ENCODE results near the gene CIAO2B. TPM values are rescaled to one million over a fixed set of nuclear protein-coding genes. Genes with fewer than 3 reads are reported as not detected.
A peak's percentile ranks its signal among the peaks of the same experiment; 100 is the strongest.

The CIAO2B gene
- total RNA-seq, 4 donors from 2014 or later = 83.1 to 101 (median 95.5) TPM

DNA sequence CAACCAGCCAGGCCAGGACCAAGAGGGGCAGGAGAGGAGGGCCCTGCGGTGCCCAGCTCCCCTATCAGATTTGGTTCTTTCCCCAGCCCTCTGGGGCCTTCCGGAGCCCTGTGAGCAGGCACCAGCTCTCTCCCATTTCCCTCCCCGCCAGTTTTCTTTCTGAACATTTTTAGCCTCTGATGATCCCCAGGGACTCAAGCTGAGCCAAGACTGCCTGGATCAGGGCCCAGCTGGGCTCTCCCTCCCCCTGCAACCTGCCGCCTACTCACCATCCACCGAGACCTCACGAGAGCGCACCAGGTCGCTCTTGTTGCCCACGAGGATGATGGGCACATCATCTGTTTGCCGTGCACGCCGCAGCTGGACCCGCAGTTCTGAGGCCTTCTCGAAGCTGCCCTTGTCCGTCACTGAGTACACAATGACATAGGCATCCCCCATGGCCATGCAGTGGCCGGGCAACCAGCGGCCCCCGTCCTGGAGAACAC, 10.9 kb downstream of the CIAO2B start:
- 42% methylated on average over 16 of the region's 18 CpGs for WGBS
- Histone ChIP-seq H3K9me3 (no peaks in the 10 kb centered on the region), H3K27ac (replicated peaks in 1 of 4) (peak overlapping the region; percentile 92 to 95 (median 93)), H3K4me3 (peak overlapping the region; percentile 72 to 77 (median 74)), H3K36me3 (peaks cover 11 to 26% (median 13%) of the 10 kb centered on the region in 4 donors), H3K27me3 (peaks cover 0 to 3% (median 0%) of the 10 kb centered on the region in 4 donors), H3K4me1 (peaks cover 65 to 96% (median 91%) of the 10 kb centered on the region in 4 donors)
- no peak for TF ChIP-seq CTCF (IDR thresholded peaks at IDR 0.05)
- TF ChIP-seq POLR2AphosphoS5 (IDR thresholded peaks at IDR 0.05) = peak; percentile 69 to 75
- no peak for TF ChIP-seq EP300 (IDR thresholded peaks at IDR 0.05)
- intact Hi-C loops (cut with DNase I) = no loop called here
- DNase-seq (ENCODE audit: extremely low spot score) = no peak

DNA sequence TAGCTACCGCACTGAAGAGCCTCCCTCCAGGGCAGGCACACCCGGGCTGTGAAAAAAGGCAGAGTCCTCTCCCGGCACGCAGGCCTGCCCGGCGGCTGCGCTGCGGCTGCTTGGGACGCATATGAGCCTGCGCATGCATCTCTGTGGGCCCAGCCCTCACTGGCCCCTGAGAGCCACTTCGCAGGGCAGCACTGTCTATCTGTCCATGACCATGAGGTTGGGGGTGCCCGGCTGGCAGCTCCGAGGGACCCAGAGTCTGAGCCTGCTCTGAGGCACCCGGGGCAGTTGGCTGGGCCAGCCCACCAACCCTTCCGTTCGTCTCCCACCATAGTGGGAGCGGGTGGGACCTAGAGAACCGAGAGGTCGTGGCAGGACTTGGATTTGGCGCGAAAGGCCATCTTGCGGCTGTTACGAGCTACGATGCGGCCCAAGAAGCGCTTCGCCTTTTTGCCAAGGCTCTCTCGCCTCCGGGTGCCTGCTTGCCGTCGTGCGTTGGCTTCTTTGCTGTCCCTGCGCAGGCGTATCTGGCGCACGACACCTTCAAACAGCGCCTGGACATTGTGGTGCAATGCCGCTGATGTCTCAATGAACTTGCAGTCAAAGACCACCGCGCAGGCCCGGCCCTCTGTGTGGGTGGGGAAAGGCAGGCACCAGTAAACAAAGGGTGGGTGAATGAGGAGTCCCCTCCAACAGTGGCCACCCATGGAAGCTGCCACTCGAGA, 12.3 kb downstream of the CIAO2B start:
- no peak overlapping the region for H3K4me3 ChIP-seq
- H3K27me3 ChIP-seq = peaks cover 0 to 3% (median 0%) of the 10 kb centered on the region in 4 donors
- TF ChIP-seq CTCF (IDR thresholded peaks at IDR 0.05) = no peak
- no peak for TF ChIP-seq EP300 (IDR thresholded peaks at IDR 0.05)
- TF ChIP-seq POLR2A (IDR thresholded peaks at IDR 0.05; ENCODE audit: low read depth) = no peak
- TF ChIP-seq POLR2AphosphoS5 (IDR thresholded peaks at IDR 0.05) = no peak
- WGBS = 79% methylated on average over 40 of the region's 42 CpGs
- DNase-seq (ENCODE audit: extremely low spot score) = no peak
- peaks cover 11 to 26% (median 13%) of the 10 kb centered on the region in 4 donors for H3K36me3 ChIP-seq
- peak overlapping the region; percentile 92 to 95 (median 93) for H3K27ac ChIP-seq (replicated peaks in 1 of 4)
- no peaks in the 10 kb centered on the region for H3K9me3 ChIP-seq
- intact Hi-C loops (cut with DNase I) = no loop called here
- peaks cover 55 to 83% (median 81%) of the 10 kb centered on the region in 4 donors for H3K4me1 ChIP-seq

DNA sequence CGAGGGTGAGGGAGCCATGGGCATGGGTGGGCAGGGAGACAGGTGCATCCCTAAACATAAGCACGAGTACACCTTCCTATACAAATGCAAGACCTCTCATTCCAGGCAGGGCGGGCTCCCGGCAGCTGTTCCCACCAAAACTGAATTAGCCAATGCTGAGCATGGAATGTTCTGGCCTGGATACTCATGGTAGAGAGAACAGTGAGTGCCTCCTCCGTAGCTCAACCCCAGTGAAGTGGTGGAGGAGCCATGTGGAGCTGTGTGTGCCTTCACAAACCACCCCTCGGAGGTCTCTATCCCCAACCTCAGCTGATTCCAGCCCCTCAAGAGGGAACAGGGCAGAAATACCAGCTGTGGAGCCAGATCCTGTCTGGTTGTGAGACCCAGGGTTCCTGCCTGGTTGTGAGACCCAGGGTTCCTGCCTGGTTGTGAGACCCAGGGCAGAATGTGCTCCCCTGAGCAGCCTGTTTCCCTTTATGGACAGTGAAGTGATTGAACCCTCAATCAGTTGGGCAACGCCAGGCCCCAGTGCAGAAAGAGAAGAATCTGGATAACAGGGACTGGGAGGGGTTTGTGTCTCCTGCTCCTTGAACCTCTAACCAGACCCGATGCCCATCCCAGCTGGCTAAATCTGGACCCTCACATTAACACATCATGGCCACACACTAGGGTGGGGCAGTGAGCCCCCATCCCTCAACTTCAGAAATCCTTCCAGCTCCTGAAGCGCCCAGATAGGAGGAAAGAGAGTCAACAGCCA, 13.1 kb downstream of the CIAO2B start:
- no peak for DNase-seq (ENCODE audit: extremely low spot score)
- H3K9me3 ChIP-seq = no peaks in the 10 kb centered on the region
- peaks cover 11 to 26% (median 13%) of the 10 kb centered on the region in 4 donors for H3K36me3 ChIP-seq
- peaks cover 49 to 76% (median 73%) of the 10 kb centered on the region in 4 donors for H3K4me1 ChIP-seq
- peaks cover 0 to 3% (median 0%) of the 10 kb centered on the region in 4 donors for H3K27me3 ChIP-seq
- no peak overlapping the region for H3K4me3 ChIP-seq
- intact Hi-C loops (cut with DNase I) = no loop called here
- WGBS = 66% methylated on average over 8 of the region's 9 CpGs
- H3K27ac ChIP-seq (replicated peaks in 1 of 4) = peak overlapping the region; percentile 92 to 95 (median 93)
- TF ChIP-seq POLR2A (IDR thresholded peaks at IDR 0.05; ENCODE audit: low read depth) = peak; percentile 22
- no peak for TF ChIP-seq CTCF (IDR thresholded peaks at IDR 0.05)
- TF ChIP-seq EP300 (IDR thresholded peaks at IDR 0.05) = no peak
- peak in 1 of 2 donors; percentile 46 for TF ChIP-seq POLR2AphosphoS5 (IDR thresholded peaks at IDR 0.05)

- Histone ChIP-seq H3K9me3 (no peaks in the 10 kb centered on the region), H3K4me3 (no peak overlapping the region), H3K36me3 (peaks cover 11 to 26% (median 13%) of the 10 kb centered on the region in 4 donors), H3K4me1 (peaks cover 42 to 68% (median 64%) of the 10 kb centered on the region in 4 donors), H3K27ac (replicated peaks in 1 of 4) (peak overlapping the region; percentile 92 to 95 (median 93)), H3K27me3 (peaks cover 0 to 3% (median 0%) of the 10 kb centered on the region in 4 donors)
- intact Hi-C loops (cut with DNase I) = no loop called here
- WGBS = 33% methylated on average over 2 of the region's 2 CpGs
- TF ChIP-seq POLR2AphosphoS5 (IDR thresholded peaks at IDR 0.05) = no peak
- no peak for TF ChIP-seq POLR2A (IDR thresholded peaks at IDR 0.05; ENCODE audit: low read depth)
- no peak for TF ChIP-seq CTCF (IDR thresholded peaks at IDR 0.05)
- no peak for TF ChIP-seq EP300 (IDR thresholded peaks at IDR 0.05)
- no peak for DNase-seq (ENCODE audit: extremely low spot score)
These were observed 14.0 kb downstream of the CIAO2B start for GRCh38 chr16:66920299-66920590.

Data from esophagus muscularis mucosa (tissue), 4 donors.